ENCODE results near the gene FOLR2.

- TF ChIP-seq, protein P1, sequence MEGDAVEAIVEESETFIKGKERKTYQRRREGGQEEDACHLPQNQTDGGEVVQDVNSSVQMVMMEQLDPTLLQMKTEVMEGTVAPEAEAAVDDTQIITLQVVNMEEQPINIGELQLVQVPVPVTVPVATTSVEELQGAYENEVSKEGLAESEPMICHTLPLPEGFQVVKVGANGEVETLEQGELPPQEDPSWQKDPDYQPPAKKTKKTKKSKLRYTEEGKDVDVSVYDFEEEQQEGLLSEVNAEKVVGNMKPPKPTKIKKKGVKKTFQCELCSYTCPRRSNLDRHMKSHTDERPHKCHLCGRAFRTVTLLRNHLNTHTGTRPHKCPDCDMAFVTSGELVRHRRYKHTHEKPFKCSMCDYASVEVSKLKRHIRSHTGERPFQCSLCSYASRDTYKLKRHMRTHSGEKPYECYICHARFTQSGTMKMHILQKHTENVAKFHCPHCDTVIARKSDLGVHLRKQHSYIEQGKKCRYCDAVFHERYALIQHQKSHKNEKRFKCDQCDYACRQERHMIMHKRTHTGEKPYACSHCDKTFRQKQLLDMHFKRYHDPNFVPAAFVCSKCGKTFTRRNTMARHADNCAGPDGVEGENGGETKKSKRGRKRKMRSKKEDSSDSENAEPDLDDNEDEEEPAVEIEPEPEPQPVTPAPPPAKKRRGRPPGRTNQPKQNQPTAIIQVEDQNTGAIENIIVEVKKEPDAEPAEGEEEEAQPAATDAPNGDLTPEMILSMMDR (IDR thresholded peaks at IDR 0.05 in 8 of 11, conservative IDR thresholded peaks at IDR 0.05 in 3 of 11): no peak
- TF ChIP-seq POLR2A (IDR thresholded peaks at IDR 0.05): no peak
These were observed 33.4 kb downstream of the FOLR2 start for GRCh38 chr11:72249961-72250360.
